Keratinocyte (primary cell): ENCODE results near the gene SLC39A9.

Source experiments
- CTCF ChIP-seq, 3 experiments: IDR thresholded peaks in 1 of 3; conservative IDR thresholded peaks in 1 of 3; optimal IDR thresholded peaks in 1 of 3; 2 replicates in 2 of 3; 3 replicates in 1 of 3; pipeline versions ENCODE3 to v1.5.1; 2011; ENCODE audit warnings: low read length in 3 of 3, mild to moderate bottlenecking in 3 of 3, moderate library complexity in 2 of 3, control low read depth in 1 of 3, inconsistent platforms in 1 of 3; ENCODE audit not compliant: insufficient read depth in 2 of 3; ENCODE audit errors: extremely low read depth in 1 of 3
- EZH2 ChIP-seq: IDR thresholded peaks from one replicate; pipeline ENCODE4 v1.6.1; 2012; ENCODE audit warnings: inconsistent platforms, mild to moderate bottlenecking, low read length, moderate library complexity

- TF ChIP-seq CTCF (optimal IDR thresholded peaks at IDR 0.05 in 1 of 3, IDR thresholded peaks at IDR 0.05 in 1 of 3, conservative IDR thresholded peaks at IDR 0.05 in 1 of 3; ENCODE audit: extremely low read depth in 1 of 3, insufficient read depth in 2 of 3, low read length in 3 of 3): no peak
- TF ChIP-seq EZH2: no peak
Observed at GRCh38 chr14:69500096-69500495, 101.6 kb downstream of the SLC39A9 start.
